K562 (cell line): ENCODE measurements around the gene CCDC152.
A peak's percentile ranks its signal among the peaks of the same experiment; 100 is the strongest.

Source experiments
- FIP1L1 ChIP-seq: fragments of 200-400 bp; formaldehyde crosslinking; IDR thresholded peaks from 2 replicates; pipeline ENCODE4 v1.6.1; 2018; ENCODE audit warnings: mild to moderate bottlenecking, low read depth, low read length; ENCODE audit not compliant: poor library complexity, severe bottlenecking
- GABPB2 ChIP-seq: fragments of 250-450 bp; sonication (Bioruptor Pico); conservative IDR thresholded peaks from 2 replicates; pipeline ENCODE4 v1.5.1; 2021; ENCODE audit warnings: mild to moderate bottlenecking
- KDM1A ChIP-seq, 2 experiments: fragments of 450-650 bp; IDR thresholded peaks; 2 replicates each; pipeline ENCODE4 v1.6.1; 2016; ENCODE audit warnings: mild to moderate bottlenecking in 2 of 2
- SIN3B ChIP-seq: fragments of 450-650 bp; IDR thresholded peaks from 2 replicates; pipeline ENCODE4 v1.6.1; 2017; ENCODE audit warnings: low read depth, mild to moderate bottlenecking, moderate library complexity
- ZFX ChIP-seq: sonication (generic); formaldehyde crosslinking; IDR thresholded peaks from 2 replicates; pipeline ENCODE4 v1.8.0; 2022; ENCODE audit warnings: mild to moderate bottlenecking, missing genetic modification reagents, moderate library complexity
- ZNF431 ChIP-seq: sonication (generic); formaldehyde crosslinking; IDR thresholded peaks from 2 replicates; pipeline ENCODE4 v1.8.0; 2022; ENCODE audit warnings: mild to moderate bottlenecking, missing genetic modification reagents
- TF ChIP-seq, protein P1 (sequence below): fragments of 250-450 bp; sonication (Bioruptor Pico); IDR thresholded peaks from 2 replicates; pipeline ENCODE4 v1.4.0; 2020; ENCODE audit warnings: mild to moderate bottlenecking
- TF ChIP-seq, protein P2 (sequence below), 3 experiments: IDR thresholded peaks in 2 of 3; conservative IDR thresholded peaks in 1 of 3; 2 replicates each; pipeline ENCODE4 v1.5.1; 2011 to 2012; ENCODE audit warnings: low read length in 3 of 3, mild to moderate bottlenecking in 3 of 3, control low read depth in 2 of 3, improper control_type of control experiment in 1 of 3, inconsistent platforms in 1 of 3, low read depth in 1 of 3, mixed read lengths in 1 of 3, moderate library complexity in 1 of 3; ENCODE audit not compliant: insufficient read depth in 2 of 3

DNA sequence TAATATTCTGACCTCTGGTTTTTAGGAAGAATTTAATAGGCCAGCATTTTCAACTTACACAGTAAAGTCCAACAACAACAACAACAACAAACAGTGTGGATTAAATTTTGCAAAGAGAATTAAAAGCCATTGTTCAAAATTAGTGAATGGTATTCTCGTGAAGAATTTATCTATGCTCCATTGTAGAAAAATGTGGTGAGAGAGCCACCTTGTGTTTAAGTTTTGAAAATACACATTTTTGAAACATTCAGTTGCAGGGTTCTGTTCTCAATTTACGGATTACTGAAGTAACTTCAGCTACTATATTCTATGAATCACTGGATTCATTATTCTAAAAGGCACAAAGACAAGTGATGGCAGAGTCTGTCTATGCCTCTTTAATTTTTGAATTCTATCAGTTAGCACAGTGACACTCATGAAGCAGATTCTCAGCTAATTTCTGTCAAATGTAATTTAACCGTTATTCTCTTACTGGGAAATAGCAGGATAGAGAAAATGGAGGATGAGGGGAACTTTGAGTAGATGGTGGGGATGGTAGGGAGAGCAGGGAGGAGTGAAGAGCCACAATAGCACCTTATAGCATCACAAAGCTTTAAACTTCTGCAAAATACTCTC, 11.0 kb downstream of the CCDC152 start:
- no peak for TF ChIP-seq ZNF431 (CRISPR knock-in tag)
- no peak for TF ChIP-seq FIP1L1
- TF ChIP-seq, protein P1, sequence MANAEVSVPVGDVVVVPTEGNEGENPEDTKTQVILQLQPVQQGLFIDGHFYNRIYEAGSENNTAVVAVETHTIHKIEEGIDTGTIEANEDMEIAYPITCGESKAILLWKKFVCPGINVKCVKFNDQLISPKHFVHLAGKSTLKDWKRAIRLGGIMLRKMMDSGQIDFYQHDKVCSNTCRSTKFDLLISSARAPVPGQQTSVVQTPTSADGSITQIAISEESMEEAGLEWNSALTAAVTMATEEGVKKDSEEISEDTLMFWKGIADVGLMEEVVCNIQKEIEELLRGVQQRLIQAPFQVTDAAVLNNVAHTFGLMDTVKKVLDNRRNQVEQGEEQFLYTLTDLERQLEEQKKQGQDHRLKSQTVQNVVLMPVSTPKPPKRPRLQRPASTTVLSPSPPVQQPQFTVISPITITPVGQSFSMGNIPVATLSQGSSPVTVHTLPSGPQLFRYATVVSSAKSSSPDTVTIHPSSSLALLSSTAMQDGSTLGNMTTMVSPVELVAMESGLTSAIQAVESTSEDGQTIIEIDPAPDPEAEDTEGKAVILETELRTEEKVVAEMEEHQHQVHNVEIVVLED (CRISPR knock-in tag), result no peak
- TF ChIP-seq, protein P2, sequence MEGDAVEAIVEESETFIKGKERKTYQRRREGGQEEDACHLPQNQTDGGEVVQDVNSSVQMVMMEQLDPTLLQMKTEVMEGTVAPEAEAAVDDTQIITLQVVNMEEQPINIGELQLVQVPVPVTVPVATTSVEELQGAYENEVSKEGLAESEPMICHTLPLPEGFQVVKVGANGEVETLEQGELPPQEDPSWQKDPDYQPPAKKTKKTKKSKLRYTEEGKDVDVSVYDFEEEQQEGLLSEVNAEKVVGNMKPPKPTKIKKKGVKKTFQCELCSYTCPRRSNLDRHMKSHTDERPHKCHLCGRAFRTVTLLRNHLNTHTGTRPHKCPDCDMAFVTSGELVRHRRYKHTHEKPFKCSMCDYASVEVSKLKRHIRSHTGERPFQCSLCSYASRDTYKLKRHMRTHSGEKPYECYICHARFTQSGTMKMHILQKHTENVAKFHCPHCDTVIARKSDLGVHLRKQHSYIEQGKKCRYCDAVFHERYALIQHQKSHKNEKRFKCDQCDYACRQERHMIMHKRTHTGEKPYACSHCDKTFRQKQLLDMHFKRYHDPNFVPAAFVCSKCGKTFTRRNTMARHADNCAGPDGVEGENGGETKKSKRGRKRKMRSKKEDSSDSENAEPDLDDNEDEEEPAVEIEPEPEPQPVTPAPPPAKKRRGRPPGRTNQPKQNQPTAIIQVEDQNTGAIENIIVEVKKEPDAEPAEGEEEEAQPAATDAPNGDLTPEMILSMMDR (IDR thresholded peaks at IDR 0.05 in 2 of 3, conservative IDR thresholded peaks at IDR 0.05 in 1 of 3; ENCODE audit: insufficient read depth in 2 of 3, low read depth in 1 of 3, low read length in 3 of 3), result peak; percentile 40 to 79 (median 46); a peak in 3 of 6 replicates
- no peak for TF ChIP-seq ZFX (CRISPR knock-in tag)
- TF ChIP-seq KDM1A (IDR thresholded peaks at IDR 0.05), result no peak
- no peak for TF ChIP-seq GABPB2 (CRISPR knock-in tag)
- TF ChIP-seq SIN3B, result no peak
